Endodermal cell (in vitro differentiated cells): ENCODE results near the gene RIMBP2. TPM values are rescaled to one million over a fixed set of nuclear protein-coding genes. Genes with fewer than 3 reads are reported as not detected.

Experiments used
- DNase-seq: peaks from one replicate; pipeline ENCODE4 v3.0.0-alpha.2; 2017
- H3K27ac ChIP-seq: 2 replicates; pipeline ENCODE4 v1.5.1; 2013; ENCODE audit warnings: mild to moderate bottlenecking, low read depth, low read length, moderate library complexity
- H3K27me3 ChIP-seq: 2 replicates; pipeline ENCODE4 v1.6.1; 2013; ENCODE audit warnings: mild to moderate bottlenecking, low read length, moderate library complexity; ENCODE audit not compliant: insufficient read depth, control insufficient read depth, poor library complexity, severe bottlenecking
- H3K36me3 ChIP-seq: 2 replicates; pipeline ENCODE4 v1.7.0; 2013; ENCODE audit warnings: mild to moderate bottlenecking, low read length, moderate library complexity; ENCODE audit not compliant: control insufficient read depth, insufficient read depth
- H3K4me1 ChIP-seq: one replicate; pipeline ENCODE4 v1.7.0; 2013; ENCODE audit warnings: low read length; ENCODE audit not compliant: control insufficient read depth, insufficient read depth
- H3K4me3 ChIP-seq: 2 replicates; pipeline ENCODE4 v1.5.1; 2013; ENCODE audit warnings: mild to moderate bottlenecking, low read length, moderate library complexity
- H3K9ac ChIP-seq: 2 replicates; pipeline ENCODE4 v1.6.1; 2013; ENCODE audit warnings: mild to moderate bottlenecking, low read length, moderate library complexity; ENCODE audit not compliant: poor library complexity, severe bottlenecking; ENCODE audit errors: extremely low read depth
- H3K9me3 ChIP-seq: 2 replicates; pipeline ENCODE4 v1.6.1; 2013; ENCODE audit warnings: mild to moderate bottlenecking, low read length, moderate library complexity; ENCODE audit not compliant: control insufficient read depth
- H3K27ac Mint-ChIP-seq: 2 replicates; pipeline ENCODE4 v1.8.0; 2020; ENCODE audit warnings: mixed read lengths
- H3K27me3 Mint-ChIP-seq: 2 replicates; pipeline ENCODE4 v1.8.0; 2021; ENCODE audit warnings: mild to moderate bottlenecking, mixed read lengths; ENCODE audit not compliant: insufficient read depth
- H3K36me3 Mint-ChIP-seq: 2 replicates; pipeline ENCODE4 v1.8.0; 2020; ENCODE audit warnings: low read depth, mixed read lengths
- H3K4me1 Mint-ChIP-seq: 2 replicates; pipeline ENCODE4 v1.8.0; 2020; ENCODE audit warnings: mixed read lengths
- H3K4me3 Mint-ChIP-seq: 2 replicates; pipeline ENCODE4 v1.8.0; 2020; ENCODE audit warnings: mild to moderate bottlenecking, moderate library complexity, mixed read lengths
- H3K9me3 Mint-ChIP-seq: 2 replicates; pipeline ENCODE4 v1.8.0; 2020; ENCODE audit warnings: mild to moderate bottlenecking, mixed read lengths
- CTCF ChIP-seq: fragments of 200-600 bp; sonication (generic); conservative IDR thresholded peaks from 2 replicates; pipeline ENCODE4 v1.5.0; 2021; ENCODE audit warnings: antibody characterized with exemption, mild to moderate bottlenecking
- WGBS, 2 experiments: methylation state at CpG; one replicate each; pipeline versions ENCODE4 v1.1.5 to v1.1.7; 2013; ENCODE audit warnings: missing lambda C conversion rate in 2 of 2, mixed read lengths in 1 of 2; ENCODE audit not compliant: insufficient coverage in 1 of 2, insufficient read length in 1 of 2; 5-methylcytosine and 5-hydroxymethylcytosine counted together
- total RNA-seq, 2 donors: library from RNA; stranded (reverse); fragmentation: NEBNext Ultra II Directional in 1 of 2; extraction: Animal tissue kit (Norgen Biotek cat#: 25700) in 1 of 2; gene quantifications; 2 replicates in 1 of 2; 3 replicates in 1 of 2; pipeline ENCODE4 v1.2.1, GENCODE V29; 2021

Gene RIMBP2
- total RNA-seq, 2 donors from 2014 or later, result 0.13 to 3.4 TPM

GRCh38 chr12:130664772-130665171 lies 51.3 kb downstream of the RIMBP2 start:
- 80 to 92% methylated on average over 2 to 8 of the region's 8 CpGs for WGBS, 2 experiments
- Histone ChIP-seq H3K27ac (no peak overlapping the region), H3K27me3 (no peaks in the 10 kb centered on the region), H3K36me3 (no peaks in the 10 kb centered on the region), H3K4me1 (no peaks in the 10 kb centered on the region), H3K9me3 (peaks cover 16% of the 10 kb centered on the region), H3K9ac (no peak overlapping the region), H3K4me3 (no peak overlapping the region)
- TF ChIP-seq CTCF, result no peak
- Mint-ChIP-seq H3K4me1 (no peaks in the 10 kb centered on the region), H3K27ac (no peak overlapping the region), H3K4me3 (no peak overlapping the region), H3K9me3 (peaks cover 44% of the 10 kb centered on the region), H3K27me3 (peaks cover 10% of the 10 kb centered on the region), H3K36me3 (peaks cover 2% of the 10 kb centered on the region)
- no peak for DNase-seq

GRCh38 chr12:130664252-130664651 lies 51.8 kb downstream of the RIMBP2 start:
- no peak for TF ChIP-seq CTCF
- H3K9ac ChIP-seq, result no peak overlapping the region
- Mint-ChIP-seq H3K27ac (no peak overlapping the region), H3K36me3 (no peaks in the 10 kb centered on the region), H3K27me3 (peaks cover 10% of the 10 kb centered on the region), H3K9me3 (peaks cover 40% of the 10 kb centered on the region), H3K4me3 (no peak overlapping the region), H3K4me1 (no peaks in the 10 kb centered on the region)
- no peak for DNase-seq
- no peaks in the 10 kb centered on the region for H3K36me3 ChIP-seq
- H3K4me3 ChIP-seq, result no peak overlapping the region
- H3K9me3 ChIP-seq, result peaks cover 16% of the 10 kb centered on the region
- no peaks in the 10 kb centered on the region for H3K4me1 ChIP-seq
- no peaks in the 10 kb centered on the region for H3K27me3 ChIP-seq
- WGBS, 2 experiments, result 65 to 75% methylated on average over 4 to 12 of the region's 20 CpGs
- H3K27ac ChIP-seq, result no peak overlapping the region

GRCh38 chr12:130663514-130663913 lies 52.6 kb downstream of the RIMBP2 start:
- Mint-ChIP-seq H3K27ac (no peak overlapping the region), H3K4me3 (no peak overlapping the region), H3K36me3 (no peaks in the 10 kb centered on the region), H3K4me1 (no peaks in the 10 kb centered on the region), H3K27me3 (peaks cover 10% of the 10 kb centered on the region), H3K9me3 (peaks cover 33% of the 10 kb centered on the region)
- no peaks in the 10 kb centered on the region for H3K27me3 ChIP-seq
- H3K4me3 ChIP-seq, result no peak overlapping the region
- 73 to 76% methylated on average over 6 of the region's 6 CpGs for WGBS, 2 experiments
- H3K9ac ChIP-seq, result no peak overlapping the region
- peaks cover 12% of the 10 kb centered on the region for H3K9me3 ChIP-seq
- H3K4me1 ChIP-seq, result no peaks in the 10 kb centered on the region
- no peak for DNase-seq
- H3K36me3 ChIP-seq, result no peaks in the 10 kb centered on the region
- no peak overlapping the region for H3K27ac ChIP-seq
- TF ChIP-seq CTCF, result no peak
